CD1c-positive myeloid dendritic cell (primary cell): ENCODE results near the gene TGFB3.
"Not testable (repeated sequence)": the region's sequence is repeated elsewhere in the genome, so short reads cannot be mapped to it uniquely, and the experiment has no call there.

Experiments used
- DNase-seq: peaks from one replicate; pipeline ENCODE4 v3.0.0-alpha.2; 2016; ENCODE audit errors: extremely low spot score

TGFB3 gene

DNA sequence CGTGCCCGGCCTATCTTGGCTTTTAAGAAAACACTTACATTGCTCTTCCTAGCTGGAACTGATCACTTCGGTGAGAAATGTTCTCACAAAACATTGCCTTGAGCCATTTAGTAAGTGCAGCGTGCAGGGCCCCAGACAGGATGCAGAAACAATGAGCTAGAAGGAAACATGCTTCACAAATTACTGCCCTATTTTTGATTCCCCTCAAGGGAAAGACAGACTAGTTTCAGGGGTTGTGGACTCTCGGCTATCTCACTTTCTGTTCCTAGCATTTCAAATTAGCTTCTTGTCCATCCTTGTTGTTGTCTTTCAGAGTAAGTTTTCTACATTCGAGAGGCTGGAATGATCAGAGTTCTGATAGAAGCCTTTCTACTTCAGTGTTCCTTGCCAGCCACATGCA, 21.6 kb downstream of the TGFB3 start:
- no peak for DNase-seq

DNA sequence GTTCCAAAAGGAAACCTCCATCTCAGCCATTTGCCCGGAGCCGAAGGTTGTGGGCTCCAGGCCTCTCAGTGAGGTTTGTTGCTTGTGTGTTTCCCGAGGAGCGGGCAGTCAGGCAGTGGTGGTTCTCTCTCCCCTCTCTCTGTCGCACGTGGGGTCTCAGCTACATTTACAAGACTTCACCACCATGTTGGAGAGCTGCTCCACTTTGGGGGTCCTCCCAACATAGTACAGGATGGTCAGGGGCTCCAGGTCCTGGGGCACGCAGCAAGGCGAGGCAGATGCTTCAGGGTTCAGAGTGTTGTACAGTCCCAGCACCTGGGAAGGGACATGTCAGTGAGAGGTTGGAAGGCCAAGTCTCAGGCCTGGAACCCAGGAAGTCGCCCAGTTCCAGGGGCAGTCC, 22.8 kb downstream of the TGFB3 start:
- no peak for DNase-seq

DNA sequence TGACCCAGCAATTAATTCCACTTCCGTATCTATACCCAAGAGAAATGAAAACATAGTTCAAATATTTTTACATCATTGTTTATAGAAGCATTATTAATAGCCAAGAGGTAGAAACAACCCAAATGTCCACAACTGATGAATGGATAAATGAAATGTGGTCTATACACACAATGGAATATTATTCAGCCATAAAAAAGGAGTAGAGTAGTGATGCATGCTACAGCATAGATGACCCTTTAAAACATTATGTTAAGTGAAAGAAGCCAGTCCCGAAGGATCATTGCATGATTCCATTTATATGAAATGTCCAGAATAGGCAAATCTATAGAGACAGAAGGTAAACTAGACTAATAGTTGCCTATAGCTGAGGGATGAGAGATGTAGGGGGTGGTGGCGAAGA, 29.3 kb downstream of the TGFB3 start:
- DNase-seq = no peak

DNA sequence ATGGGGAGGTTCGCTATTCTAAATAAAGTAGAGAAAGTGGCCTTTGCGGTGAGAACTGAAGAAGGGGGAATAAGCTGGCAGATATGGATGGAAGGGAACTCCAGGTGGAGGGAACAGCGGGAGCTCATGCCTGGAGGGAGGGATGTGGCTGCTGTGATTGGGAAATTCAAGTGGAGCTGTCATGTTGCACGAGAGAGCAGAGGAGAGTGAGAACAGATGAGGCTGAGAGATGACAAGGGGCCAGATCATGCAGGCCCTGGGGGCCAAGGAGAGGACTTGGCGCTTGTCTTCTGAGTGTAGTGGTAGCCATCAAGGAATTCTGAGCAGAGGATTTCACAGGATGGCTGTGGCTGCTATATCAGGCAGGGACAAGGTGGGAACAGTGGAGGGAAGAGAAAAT, 35.0 kb downstream of the TGFB3 start:
- DNase-seq = no peak

DNA sequence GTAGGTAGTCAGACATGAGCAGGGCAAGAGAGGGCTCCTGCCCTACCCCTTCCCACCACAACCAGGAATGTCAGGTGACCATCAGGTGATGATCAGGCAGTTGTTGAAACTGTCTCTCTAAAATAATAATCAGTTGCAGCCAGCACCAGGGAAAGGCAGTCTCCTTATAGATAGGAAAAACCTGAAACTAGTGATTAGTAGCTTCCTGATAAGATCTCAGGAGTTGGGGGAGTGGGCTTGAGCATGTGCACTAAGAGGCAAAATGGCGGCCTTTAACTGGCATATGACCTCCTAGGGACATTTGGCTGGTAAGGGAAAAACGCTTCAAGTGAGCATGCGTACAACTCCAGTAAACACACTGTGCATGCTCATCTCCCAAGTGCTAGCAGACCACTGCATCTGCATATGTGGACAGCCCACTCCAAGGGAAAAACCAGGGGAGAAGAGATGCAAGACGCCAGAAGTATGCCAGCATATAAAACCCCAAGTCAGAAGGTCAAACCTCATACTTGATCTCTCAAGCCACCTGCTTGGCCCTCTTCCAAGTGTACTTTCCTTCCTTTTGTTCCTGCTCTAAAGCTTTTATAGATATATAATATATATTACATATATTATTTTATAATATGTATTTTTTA, 37.1 kb downstream of the TGFB3 start:
- no peak for DNase-seq

DNA sequence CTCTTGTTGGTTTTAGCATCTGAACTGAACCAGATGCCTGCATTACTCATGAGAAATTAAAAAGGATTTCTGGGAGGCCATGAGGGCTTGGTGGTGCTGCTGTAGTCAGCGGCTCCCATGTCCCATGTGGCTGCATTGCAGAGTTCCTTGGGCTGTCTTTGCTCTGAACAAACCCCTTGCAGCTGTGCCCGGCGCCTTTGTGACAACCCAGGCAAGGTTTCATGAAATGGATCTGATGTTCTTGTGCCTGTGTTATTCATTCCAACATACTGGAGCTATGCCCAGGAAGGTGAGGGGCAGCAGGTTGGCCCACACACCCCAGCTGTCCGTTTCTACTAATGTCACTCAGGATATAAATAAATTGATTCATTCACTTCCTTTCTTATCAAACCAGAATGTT, 40.8 kb downstream of the TGFB3 start:
- no peak for DNase-seq

DNA sequence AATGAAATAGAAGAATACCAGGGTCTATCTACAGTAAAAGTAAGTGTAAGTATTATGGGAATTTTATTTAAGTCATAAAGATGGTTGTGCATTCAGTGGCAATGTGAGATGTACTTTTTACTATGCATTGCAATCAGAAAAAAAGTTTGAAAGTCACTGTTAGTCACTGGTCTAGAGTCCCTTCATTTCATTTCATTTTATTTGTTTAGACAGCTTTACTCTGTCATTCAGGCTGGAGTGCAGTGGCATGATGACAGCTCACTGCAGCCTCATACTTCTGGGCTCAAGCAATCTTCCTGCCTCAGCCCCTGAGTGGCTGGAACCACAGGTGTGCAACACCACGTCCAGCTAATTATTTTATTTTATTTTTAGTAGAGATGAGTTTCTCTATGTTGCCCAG, 42.6 kb downstream of the TGFB3 start:
- no peak for DNase-seq

DNA sequence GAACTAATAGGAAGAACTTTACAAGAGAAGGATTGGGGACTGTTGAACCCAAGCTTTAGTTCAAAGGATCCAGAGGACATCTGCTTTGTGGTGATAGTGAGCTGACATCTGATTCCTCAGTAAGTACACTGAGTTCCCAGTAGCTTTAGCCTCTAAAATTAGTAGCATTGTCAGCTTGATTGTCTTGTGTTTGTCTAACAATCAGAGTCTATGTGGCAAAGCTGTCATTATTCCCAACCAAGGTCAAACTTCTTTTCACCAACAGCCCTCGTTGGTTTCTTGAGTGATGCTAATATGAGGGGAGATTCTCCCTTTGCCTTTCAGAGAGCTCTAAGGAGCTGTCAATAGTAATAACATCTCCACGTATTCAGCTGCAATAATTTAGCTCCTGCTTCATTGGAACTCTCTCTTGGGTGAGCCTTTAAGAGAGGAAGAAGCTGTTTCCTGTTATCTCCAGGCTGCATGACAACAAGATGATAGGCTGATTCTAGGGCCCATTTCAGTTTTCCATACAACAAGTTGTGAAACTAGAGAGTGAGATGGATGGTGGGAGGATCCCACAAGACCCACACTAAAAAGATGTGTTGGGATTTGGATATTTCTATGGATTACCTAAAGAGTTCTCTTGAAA, 46.7 kb downstream of the TGFB3 start:
- no peak for DNase-seq

DNA sequence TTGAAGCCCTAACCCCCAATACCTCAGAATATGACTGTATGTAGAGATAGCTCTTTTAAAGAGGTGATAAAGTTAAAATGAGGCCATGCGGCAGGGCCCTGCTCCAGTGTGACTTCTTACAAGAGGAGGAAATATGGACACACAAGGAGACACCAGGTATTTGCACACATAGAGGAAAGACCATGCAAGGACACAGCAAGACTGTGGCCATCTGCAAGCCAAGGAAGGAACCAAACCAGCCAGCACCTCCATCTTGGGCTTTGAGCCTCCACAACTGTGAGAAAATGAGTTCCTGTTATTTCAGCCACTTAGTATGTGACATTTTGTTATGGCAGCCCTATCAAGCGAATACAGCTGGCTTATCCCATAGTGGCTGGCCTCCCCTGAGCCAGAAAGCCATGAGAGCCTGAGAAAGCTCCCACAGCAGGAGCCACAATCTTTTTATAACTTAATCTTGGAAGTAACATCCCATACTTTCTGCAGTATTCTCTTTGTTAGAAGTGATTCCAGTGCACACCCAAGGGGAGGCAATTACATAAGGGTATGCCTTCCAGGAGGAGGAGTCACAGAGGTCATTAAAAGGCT, 48.0 kb downstream of the TGFB3 start:
- DNase-seq = no peak

DNA sequence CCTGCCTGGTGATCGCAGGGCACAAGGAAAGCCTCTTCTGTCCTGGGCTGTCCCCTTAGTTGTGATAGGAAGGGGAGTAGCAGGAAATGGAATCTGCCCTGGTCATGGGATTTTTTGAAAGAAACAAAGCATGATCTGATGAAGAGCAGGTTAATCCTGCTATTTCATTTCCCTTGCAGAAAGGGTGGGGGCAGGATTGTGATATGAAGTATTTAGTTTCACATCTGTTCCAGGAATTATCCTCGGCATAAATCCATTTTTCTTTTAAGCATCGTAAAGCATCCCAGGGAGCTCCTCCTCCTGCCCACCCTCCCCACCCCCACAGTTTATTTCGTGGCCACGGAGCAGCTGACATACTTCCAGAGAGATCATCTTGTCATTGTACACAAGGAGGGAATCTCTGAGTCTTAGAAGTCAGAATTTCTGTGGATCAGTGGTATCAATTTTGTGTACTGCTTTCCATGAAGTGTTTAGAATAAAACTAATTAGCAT, 53.1 kb downstream of the TGFB3 start:
- no peak for DNase-seq

DNA sequence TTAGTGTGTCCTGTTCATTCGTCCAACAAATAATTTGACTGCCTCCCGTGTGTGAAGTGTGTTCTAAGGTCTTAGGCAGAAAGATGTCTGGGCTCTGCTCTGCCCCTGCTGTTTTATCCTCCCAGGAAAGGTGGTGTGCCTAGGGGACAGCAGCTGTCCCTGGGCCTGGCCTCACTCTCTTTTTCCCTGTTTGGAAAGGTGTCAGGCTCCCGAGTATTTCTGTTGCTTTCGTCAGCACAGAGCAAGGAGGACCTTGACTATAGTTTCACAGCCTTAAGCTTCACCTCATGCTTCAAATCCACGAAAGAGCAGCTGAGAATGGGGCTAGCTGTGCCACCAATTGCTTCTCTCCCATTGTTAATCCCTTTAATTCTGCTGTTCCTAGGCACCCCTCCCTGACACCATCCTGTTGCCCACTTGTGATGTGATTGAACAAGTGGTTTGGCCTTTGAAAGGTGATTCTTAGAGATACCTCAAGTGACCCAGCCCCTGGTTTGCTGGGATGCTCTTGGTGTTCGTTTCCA, 54.2 kb downstream of the TGFB3 start:
- DNase-seq = no peak

DNA sequence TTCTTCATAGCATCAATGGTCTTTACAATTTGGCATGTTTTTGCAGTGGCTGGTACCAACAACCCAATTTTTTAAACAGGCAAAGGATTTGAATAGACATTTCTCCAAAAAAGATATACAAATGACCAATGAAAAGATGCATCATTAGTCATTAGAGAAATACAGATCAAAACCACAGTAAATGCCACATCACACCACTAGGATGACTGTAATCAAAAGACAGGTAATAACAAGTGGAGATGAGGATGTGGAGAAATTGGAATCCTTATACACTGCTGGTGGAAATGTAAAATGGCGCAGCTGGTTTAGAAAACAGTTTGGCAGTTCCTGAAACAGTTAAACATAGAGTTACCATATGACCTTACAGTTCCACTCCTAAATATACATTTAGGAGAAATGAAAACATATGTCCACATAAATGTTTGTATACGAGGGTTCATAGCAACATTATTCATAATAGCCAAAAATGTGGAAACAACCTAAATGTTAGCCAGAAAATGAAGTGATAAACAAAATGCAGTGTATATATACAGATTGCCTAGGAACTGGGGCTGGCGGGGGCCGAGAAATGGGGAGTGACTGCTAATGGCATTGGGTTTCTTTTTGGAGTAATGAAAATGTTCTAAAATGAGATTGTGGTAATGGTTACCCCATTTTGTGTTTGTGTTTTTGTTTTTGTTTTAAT, 55.2 kb downstream of the TGFB3 start:
- DNase-seq = no peak

DNA sequence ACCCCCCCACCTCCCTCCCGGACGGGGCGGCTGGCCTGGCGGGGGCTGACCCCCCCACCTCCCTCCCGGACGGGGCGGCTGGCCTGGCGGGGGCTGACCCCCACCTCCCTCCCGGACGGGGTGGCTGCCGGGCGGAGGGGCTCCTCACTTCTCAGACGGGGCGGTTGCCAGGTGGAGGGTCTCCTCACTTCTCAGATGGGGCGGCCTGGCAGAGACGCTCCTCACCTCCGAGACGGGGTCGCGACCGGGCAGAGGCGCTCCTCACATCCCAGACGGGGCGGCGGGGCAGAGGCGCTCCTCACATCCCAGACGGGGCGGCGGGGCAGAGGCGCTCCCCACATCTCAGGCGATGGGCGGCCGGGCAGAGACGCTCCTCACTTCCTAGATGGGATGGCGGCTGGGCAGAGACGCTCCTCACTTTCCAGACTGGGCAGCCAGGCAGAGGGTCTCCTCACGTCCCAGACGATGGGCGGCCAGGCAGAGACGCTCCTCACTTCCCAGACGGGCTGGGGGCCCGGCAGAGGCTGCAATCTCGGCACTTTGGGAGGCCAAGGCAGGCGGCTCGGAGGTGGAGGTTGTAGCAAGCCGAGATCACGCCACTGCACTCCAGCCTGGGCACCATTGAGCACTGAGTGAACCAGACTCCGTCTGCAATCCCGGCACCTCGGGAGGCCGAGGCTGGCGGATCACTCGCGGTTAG, 56.5 kb downstream of the TGFB3 start:
- not testable (repeated sequence) for DNase-seq

DNA sequence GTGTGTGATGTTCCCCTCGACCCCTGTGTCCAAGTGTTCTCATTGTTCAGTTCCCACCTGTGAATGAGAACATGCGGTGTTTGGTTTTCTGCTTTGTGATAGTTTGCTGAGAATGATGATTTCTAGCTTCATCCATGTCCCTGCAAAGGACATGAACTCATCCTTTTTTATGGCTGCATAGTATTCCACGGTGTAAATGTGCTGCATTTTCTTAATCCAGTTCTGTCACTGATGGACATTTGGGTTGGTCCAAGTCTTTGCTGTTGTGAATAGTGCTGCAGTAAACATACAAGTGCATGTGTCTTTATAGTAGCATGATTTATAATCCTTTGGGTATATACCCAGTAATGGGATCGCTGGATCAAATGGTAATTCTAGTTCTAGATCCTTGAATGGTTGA, 61.4 kb downstream of the TGFB3 start:
- DNase-seq = not testable (repeated sequence)

DNA sequence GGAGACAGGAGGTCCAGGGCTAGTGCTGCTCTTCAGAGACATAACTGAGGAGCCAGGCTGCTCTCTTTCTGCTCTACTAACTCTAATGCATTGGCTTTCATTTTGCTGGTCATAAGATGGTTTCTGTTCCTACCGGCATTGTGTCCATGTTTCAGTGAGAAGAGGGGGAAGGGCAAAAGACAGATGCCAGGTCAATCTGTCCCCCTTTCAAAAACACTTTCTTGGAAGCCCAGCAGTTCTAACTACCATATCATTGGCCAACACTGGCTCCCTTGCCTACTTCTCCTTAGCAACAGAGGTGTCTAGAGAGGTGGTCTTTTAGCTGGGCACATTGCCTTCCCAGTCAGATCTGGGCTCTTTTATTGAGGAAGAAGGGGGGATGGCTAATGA, 63.9 kb downstream of the TGFB3 start:
- no peak for DNase-seq

DNA sequence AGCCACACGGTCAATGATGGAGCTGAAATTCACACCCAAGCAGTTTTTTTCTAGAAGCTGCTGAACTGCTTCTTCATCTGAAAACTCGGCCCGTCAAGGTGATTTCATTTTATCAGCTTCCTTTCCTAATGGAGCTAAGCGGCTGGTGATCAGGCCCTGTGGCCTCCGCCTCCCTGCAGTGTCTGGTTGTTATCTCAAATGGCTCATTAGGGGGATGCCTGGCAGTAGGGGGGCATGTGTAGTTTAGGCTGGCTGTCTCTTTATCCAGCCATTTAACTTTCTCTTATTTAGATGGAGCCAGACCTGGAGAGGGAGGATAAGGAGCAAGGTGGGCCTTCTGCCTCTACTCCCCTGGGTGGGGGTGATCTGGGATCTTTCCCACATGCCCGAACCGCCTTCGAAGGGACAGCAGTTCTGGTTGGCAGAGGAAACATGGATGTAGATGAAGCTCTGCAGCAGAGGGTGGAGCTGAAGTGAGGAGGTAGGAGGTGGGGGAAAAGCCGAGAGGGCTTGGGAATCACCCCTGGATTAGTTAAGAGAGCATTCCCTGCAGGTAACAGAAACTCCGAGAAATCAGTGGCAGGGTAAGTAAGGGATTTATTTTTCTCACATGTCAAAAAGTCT, 64.4 kb downstream of the TGFB3 start:
- DNase-seq = no peak

DNA sequence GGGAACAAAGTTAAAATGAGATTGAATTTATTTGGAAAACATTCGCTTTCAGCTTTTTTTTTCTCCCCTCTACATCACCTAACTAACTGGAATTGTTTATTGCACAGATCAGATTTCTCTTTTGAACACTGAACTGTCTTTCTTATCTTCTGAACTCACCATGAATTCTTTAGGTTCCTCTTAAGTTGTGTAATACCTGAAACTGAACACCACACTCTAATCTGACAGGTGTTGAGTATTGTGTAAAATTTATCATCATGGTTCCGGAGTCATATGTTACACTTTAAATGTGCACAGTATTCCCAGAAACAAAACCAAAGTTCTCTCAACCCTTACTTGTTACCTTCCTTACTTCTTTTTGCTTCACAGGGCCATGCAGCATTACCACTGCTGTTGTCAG, 66.8 kb downstream of the TGFB3 start:
- no peak for DNase-seq

DNA sequence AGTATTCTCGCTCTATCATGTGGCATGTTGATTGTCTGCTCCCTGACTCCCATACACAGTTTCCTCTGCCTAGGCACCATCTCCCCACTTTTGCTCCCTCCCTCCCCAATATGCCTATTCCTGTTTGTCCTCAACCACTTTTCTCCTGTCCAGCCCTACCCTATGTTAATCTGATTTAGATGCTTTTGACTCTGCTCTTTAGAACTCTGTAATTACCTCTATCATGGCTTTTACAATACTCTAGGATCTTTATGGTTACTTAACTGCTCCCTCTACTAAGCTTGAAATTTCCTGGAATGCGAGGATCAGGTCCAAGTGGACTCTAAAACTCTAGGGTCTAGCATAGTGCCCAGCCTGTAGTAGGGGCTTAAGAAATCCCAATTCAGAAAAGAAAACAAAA, 68.6 kb downstream of the TGFB3 start:
- DNase-seq = no peak

DNA sequence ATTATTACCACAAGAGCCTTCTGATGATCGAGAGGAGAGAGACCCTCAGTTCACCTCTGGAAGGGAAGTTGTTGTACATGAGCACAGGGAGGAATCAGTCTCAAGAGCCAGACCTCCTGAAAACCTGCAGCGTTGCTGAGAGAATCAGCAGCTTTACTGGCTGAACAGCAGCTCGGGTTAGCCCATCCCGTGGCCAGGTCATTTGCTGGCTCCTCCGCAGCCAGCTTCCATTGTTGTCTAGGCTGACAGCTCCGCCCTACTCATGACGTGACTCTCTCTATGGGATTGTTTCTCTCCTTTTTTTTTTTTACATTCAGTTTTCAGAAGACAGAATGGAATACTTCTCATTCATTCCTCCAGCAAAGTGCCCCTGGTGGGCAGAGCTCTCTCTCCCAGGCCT, 69.9 kb downstream of the TGFB3 start:
- no peak for DNase-seq

DNA sequence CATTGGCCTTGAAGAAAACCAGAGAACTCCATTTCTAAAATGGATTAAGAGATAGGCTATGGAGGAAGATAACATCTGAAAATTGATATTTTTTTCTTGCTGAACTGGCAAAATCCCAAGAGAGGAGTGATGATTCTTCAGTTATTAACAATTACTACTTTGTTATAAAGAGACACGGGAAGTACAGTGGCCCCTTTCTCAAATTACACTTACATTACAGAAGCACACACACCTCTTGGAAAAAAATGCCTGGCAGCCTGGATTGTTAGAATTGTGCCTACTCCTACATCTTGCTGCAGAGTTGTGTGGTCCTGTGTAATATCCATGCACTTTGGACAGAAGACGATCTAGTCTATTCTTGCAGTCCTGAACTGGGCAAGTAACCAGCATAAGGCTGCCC, 71.7 kb downstream of the TGFB3 start:
- DNase-seq = no peak

DNA sequence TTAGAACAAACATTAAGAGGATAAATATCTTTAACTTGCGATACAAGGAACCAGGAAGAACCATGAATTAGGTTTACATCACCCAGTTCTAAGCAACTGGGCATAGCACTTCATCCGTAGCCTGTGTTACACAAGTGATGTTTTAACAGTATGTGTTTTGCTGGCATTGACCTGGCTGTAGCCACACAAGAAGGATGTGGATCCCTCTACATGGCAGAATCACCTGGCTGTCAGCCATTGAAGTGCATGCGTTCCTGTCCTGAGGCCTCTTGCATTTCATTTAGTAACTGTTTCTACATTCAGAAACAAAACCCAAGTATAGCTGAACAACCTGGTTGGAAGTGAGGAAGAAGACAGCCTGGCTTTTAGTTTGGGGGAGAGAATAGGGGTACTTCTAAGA, 72.2 kb downstream of the TGFB3 start:
- DNase-seq = no peak
